SK-N-SH (cell line): Measurements from ENCODE around the gene PIH1D1.

Source experiments
- CTCF ChIP-seq: fragments of 200-600 bp; sonication (generic); IDR thresholded peaks from 2 replicates; pipeline ENCODE4 v1.6.1; 2017; ENCODE audit warnings: antibody characterized with exemption, mild to moderate bottlenecking, moderate library complexity
- POLR2AphosphoS5 ChIP-seq: IDR thresholded peaks from 2 replicates; pipeline ENCODE4 v1.6.1; 2012; ENCODE audit warnings: low read depth, low read length
- REST ChIP-seq: IDR thresholded peaks from 2 replicates; pipeline ENCODE4 v1.6.1; 2012; ENCODE audit warnings: mild to moderate bottlenecking, low read depth, low read length, moderate library complexity
- RFX5 ChIP-seq: IDR thresholded peaks from 2 replicates; pipeline ENCODE4 v1.6.1; 2012; ENCODE audit warnings: mild to moderate bottlenecking, improper control_type of control experiment, low read length
- TAF1 ChIP-seq: IDR thresholded peaks from 2 replicates; pipeline ENCODE4 v1.6.1; 2012; ENCODE audit warnings: low read depth, mild to moderate bottlenecking, low read length, moderate library complexity, borderline replicate concordance
- USF1 ChIP-seq: IDR thresholded peaks from 2 replicates; pipeline ENCODE4 v1.4.0; 2012; ENCODE audit warnings: low read depth, borderline replicate concordance

- no peak for TF ChIP-seq CTCF
- no peak for TF ChIP-seq RFX5
- TF ChIP-seq TAF1: no peak
- no peak for TF ChIP-seq USF1
- TF ChIP-seq POLR2AphosphoS5: no peak
- no peak for TF ChIP-seq REST
Observed at GRCh38 chr19:49488863-49489537, 37.4 kb upstream of the PIH1D1 start.
